GM21390 (cell line): ENCODE results near the gene DHPS.
"Not testable (repeated sequence)": the region's sequence is repeated elsewhere in the genome, so short reads cannot be mapped to it uniquely, and the experiment has no call there.

Source experiments
- ATAC-seq: cut with Tn5 transposase; IDR thresholded peaks from one replicate; pipeline ENCODE4 v1.9.1; 2021; ENCODE audit not compliant: unreplicated experiment

DHPS gene

DNA sequence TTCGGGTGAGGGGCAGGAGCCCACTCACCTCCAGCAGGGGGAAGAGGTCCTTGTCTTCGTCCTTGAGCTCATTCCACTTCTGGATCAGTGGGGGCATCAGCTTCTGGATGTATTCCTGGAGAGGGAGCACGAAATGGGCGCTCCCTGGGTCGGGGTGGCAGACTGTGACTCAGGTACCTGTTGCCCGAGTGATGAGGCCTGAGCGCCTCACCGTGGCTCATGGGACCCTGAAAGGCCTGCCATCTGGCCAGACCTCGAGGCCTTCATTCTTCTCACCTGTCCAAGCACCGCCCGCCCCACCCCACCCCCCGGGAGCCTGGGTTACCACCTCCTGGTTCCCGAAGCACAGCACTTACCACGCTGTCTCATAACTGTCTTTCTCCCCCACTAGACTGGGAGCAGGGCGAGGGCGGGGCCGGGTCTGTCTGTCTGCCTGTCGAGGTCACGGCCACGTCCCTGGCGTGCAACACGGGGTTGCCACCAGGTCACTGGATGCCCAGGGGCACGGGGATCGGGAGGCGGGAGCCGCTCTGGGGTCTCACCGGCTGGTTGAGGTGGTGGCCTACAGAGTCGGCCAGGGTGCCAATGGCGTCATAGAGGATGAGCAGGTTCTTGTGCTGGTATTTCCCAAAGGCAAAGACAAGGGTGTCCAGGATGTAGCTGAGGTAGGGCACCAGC is 24.1 kb upstream of the DHPS start:
- ATAC-seq, result no peak

DNA sequence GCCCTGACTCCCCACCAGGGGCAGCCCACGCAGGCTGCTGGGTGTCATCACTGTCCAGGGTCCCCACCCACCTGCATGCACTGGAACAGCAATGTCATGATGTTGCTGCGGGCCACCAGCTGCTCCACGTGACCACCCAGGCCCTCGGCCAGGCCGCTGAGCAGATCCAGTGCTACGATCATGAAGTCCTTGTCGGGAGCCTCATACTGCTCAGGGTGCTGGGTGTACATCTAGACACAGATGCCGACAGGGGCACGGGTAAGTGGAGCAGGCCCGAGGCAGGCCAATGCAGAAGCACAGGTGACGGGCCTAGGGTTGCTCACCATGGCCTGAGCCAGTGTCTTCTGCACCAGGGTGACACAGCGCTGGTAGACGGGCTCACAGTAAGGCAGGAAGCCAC is 23.5 kb upstream of the DHPS start:
- ATAC-seq, result no peak

DNA sequence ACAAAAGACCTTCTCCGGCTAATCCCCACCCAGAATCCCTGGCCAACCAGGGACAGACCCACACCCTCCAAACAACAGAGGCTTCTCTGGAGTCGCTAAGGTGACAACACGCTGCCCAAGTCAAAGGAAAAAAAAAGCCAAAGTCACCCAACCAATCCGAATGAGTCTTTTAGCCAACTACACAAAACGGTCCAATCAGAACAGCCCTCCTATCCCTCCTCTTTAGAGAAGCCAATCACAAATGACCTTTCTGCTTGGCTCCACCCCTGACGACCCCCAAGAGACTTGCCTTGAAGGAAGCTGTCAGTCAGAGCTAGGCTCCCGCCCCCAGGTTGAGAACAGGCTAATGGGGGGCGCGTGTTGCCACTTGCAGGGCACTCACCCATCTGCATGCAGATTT is 21.4 kb upstream of the DHPS start:
- ATAC-seq, result no peak

DNA sequence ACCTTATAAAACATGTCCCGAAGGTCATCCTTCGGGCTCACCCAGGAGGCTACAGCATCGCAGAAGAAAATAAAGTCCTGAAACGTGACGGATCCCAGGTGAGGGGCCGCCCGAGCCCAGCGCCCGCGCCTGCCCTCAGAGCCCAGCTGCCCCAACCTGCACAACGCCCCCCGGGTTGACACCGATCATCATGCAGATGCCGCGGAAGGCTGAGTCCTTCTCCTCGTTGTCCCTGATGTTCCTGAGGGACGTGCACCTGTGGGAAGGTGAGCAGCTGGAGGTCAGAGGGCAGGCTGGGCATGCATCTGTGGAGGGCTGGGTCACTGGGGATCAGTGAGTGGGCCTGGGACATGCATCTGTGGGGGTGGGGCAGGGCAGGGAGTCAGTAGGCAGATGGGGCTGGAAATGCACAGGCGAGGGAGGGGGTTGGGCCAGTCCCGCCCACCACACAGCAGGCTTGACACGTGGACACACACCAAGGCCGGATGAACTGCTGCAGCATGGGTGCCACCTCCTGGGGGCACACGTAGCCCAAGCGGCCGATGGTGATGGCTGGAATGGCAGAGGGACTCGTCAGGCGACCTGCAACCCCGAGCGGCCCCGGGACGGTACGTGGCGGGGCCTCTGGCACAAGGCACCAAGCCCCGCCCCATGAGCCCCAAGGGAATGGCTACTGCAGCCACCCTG is 20.1 kb upstream of the DHPS start:
- no peak for ATAC-seq

DNA sequence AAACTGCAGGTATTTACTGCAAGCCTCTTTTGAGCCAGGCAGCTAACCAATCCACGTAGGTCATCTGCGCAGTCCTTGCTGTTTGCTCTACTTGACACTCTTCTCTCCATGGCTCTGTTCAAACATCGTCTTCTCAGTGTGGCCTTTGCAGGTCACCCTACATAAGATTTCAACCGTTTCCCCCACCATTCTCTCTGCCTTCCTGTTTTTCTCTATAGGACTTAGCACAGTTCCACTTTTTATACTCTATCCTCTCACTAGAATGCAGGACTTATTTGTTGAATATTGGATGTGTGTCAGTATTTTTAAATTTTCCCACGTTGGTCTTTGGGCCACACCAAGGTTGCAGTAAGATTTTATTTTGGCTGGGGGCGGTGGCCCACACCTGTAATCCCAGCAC is 16.5 kb upstream of the DHPS start:
- ATAC-seq, result no peak

DNA sequence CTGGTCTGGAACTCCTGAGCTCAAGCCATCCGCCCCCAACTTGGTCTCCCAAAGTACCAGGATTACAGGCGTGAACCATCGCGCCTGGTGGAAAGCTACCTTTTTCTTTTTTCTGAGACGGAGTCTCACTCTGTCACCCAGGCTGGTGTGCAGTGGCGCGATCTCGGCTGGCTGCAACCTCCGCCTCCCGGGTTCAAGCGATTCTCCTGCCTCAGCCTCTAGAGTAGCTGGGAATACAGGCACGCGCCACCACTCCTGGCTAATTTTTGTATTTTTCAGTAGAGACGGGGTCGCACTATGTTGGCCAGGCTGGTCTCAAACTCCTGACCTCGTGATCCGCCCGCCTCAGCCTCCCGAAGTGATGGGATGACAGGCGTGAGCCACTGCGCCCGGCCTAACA is 15.7 kb upstream of the DHPS start:
- not testable (repeated sequence) for ATAC-seq

DNA sequence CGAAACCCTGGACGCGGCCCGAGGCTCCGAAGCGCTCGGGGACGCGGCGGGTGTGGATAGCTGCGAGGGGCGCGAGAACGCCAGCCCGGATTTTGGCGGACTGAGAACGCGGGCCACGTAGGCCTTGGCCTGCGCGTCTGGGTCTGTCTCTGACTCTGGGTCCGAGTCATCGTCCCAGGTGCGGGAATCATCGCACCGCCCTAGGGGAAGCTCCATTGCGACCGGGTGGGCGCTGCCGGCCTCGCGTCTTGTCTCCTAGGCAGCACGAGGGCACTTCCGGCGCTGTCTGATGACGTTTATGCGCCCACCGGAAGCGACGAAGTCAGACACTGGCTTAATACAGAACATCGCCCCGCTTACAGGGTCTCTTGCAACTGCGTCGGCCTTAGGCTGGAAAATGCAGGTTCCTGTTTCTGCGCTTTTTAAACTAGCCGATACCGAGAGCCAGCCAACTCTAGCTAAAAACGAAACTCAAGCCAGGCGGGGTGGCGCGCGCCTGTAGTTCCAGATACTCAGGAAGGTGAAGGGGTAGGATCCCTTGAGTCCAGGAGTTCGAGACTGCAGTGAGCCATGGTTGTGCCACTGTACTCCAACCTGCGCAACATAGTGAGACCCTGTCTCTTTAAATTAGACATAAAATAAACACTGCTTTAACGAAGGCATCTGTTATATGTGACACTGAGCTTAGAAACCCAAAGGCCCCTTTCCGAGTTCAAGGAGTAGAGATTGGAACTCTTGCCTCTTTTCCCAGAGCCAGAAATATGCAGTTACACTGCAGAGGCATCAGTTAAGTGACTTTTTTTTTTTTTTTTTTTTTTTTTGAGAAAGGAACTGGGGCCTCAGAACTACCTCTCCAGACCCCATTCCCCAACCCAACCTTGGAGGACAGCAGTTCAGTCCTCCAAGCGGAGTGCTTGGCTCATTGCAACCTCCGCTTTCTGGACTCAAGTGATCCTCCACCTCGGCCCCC is 15.0 kb upstream of the DHPS start, which contains the start of gene FBXW9:
Gene FBXW9 (minus strand): TSS at position 266 of the 970 bp plus-strand sequence. CDS start 50 bp downstream, at position 216.
- peak; percentile 75 for ATAC-seq

DNA sequence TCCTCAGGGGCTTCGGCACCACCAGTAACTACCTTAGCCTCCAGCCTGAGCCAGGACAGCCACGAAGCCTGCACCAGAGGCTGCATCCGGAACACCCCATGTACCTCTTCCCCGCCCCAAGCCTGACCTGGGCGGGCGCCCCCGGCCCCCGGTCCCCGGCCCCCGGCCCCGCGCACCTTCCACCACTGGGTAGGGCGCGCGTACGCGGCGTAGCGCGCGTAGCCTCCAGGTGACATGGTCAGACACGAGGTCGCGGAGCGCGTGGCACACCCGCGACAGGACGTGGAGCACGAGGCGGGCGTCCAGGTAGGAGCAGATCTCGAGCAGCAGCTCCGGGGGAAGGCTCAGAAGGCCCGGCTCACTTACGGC is 14.3 kb upstream of the DHPS start:
- ATAC-seq, result peak; percentile 24

DNA sequence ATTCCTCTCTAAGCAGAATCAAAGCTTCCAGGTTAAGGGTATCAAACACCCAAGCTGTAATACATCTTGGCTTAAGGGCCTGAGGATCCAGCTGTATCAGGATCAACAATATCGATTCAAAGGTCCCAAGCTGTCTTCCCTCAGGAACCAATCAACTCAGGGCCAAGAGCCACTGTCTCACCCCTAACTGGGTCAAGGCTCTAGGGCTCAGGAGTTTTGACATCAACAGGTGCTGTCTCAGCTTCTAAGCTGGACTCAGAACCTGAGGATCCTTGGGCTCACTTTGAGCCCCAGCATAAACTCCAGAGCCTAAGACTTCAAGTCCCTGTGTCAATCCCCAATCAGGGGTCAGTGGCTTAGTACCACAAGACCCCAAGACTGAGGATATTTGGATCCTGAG is 13.8 kb upstream of the DHPS start:
- no peak for ATAC-seq

DNA sequence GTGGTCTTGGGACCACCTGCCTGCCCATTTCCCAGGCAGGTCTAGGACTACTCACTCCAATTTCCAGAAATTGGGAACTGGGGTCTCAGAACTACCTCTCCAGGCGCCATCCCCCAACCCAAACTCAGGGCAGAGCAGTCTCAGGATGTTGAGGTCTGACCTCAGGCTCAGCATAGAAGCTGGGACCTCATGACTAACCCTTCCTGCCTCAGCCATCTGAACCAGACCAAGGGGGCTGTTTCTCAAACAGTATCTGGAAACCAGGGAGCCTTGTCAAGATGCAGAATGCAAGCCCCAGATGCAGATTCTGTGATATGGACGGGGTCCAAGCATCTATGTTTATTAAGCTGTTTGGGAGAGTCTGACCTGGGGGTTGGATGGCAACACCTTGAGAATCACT is 13.4 kb upstream of the DHPS start:
- no peak for ATAC-seq

DNA sequence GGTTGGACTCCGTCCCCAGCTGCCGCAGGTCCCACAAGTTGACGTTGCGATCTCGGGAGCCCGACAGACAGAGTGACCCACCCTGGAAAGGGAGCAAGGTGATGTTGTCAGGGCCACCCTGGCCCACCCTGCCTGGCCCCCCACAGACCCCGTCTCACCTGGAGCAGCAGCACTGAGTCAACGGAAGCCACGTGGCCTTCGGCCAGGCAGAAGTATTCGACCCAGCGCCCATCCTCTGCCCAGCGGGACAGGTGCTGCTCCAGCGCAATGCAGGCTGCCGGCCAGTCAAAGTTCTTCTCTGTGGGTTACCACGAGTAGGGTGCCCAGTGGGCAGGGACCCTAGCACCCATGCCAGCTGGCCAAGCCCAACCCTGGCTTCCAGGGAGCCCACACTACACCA is 13.0 kb upstream of the DHPS start:
- ATAC-seq, result no peak

DNA sequence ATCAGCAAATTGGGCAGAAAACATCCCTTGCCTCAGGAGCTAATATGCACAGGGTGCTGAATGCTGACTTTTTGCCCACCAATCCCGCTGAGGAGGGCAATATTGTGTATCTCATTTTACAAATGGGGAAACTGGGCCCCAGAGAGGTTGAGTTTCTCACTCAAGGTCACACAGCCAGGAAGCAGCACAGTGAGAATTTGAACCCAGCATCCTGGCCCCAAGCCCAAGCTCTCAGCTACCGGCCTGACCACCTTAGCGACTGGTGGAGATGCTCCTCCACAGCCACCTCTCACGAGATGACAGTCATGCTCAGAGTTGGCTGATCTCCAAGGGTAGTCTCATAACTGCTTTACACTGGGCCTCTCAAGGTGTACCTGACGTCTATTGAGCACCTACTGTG is 11.3 kb upstream of the DHPS start:
- ATAC-seq, result no peak

DNA sequence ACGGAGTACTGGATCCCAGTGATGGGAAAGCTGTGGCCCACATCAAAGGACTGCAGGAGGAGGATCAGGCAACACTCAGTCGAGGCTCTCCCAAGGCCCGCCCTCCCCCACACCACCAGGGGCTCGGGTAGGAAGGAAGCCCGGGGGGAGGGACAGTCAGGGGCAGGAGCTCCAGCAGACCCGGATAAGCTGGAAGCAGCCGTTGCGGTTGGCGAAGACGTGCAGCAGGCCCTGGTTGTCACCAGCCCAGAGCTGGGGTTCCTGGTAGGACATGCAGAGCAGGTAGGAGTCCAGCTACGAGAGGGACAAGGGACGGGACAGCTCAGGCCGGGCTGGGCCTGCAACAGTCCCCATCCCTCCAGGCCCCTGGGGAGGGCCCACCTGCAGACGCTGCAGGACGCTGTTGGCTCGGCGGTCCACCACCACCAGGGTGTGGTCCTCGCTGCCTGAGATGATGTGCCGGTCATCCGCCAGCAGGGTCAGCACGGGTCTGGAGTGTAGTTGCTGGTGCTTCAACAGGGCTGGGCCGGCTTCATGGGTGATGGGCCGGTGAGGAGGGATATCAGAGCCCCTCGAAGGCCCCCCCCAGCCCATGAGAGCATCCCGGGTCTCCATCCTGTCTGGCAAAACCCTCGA is 8.0 kb upstream of the DHPS start:
- no peak for ATAC-seq

DNA sequence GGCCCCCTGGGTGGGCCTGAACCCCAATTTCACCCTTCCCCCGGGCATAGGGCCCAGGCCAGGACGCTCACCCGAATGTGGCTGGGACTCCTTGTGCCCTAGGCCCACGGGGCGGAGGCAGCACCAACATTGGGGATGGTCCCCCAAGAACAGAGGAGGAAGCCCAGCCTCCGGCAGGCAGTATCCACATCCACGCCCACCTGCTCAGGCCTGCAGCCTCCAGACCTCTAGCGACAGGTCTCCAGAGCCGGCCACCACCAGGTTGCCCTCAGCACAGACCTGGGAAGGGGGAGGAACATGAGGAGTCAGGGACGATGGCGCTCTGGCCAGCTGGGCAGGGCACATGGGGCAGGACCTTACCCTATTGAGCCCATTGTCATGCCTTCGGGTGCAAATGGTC is 7.3 kb upstream of the DHPS start:
- ATAC-seq, result no peak

DNA sequence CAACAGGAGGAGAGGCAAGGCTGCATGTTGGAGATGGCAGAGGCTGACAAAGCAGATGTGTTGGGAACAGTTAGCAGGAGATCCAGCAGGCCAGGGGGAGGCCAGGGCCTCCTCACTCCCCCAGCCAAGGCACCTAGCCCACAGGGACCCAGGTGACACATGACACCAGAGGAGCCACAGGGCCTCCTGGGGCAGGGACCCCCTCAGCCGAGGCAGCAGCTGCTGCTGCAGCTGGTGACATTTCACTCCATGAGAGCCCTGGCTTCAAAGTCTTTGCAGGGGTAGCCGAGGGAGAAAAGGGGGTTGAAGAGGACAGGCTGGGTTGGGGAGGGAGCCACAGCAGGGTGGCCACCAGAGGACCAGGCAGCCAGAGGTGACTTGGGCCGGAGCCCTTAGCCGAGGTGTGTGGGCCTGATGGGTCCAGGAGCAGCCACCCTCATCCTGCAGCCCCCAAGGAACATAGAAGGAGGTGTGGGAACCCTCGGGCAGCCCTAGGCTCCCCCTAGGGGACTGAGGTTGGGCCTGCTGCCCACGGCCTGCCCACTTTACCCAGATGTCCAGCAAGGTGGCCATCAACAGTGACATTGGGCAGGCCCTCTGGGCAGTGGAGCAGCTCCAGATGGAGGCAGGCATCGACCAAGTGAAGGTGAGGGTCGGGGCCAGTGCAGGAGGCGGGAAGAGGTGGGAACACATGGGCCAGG is 6.0 kb upstream of the DHPS start, which contains the start of gene GNG14:
Gene GNG14 (plus strand): TSS at position 503 of the 701 bp plus-strand sequence. CDS start 51 bp downstream, at position 554.
- ATAC-seq, result no peak

DNA sequence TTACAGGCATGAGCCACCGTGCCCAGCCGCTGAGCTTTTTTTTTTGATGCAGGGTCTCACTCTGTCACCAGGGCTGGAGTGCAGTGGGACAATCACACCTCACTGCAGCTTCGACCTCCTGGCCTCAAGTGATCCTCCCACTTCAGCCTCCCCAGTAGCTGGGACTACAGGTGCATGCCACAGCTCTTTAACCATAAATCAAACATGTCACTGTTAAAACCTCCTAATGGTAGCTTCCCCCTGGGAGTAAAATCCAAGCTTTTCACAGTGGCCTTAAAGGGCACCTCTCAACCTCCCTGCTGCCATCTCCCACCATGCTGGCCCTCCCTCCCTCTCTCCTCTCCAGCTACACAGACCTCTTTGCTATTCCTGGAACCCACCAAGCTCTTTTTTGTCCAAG is 4.2 kb upstream of the DHPS start:
- ATAC-seq, result no peak

DNA sequence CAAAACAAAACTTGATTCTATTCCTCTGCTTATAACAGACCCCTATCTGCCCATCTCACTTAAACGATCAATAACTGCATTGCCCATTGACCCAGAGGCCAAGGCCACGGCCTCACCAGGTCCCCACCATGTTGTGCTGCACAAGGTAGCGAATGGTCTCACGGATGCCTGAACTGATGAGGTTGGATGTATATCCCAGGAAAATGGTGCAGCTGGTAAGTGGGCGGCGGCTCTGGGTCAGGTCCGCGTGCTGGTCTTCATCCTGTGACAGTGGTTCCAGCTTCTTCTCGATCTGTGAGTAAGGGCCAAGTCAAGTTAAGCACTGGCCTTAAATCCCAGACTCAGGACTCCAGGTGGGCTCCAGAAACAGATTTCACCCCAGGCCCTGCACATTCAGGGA is 1.6 kb downstream of the DHPS start:
- ATAC-seq, result no peak

DNA sequence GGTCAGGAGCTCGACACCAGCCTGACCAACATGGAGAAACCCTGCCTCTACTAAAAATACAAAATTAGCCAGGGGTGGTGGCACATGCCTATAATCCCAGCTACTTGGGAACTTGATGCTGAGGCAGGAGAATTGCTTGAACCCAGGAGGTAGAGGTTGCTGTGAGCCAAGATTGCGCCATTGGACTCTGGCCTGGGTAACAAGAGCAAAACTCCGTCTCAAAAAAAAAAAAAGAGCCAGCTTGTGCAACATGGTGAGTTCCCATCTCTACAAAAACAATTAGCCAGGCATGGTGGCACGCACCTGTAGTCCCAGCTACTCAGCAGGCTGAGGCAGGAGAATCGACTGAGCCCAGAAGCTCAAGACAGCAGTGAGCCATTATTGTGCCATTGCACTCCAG is 3.6 kb downstream of the DHPS start:
- ATAC-seq, result not testable (repeated sequence)

DNA sequence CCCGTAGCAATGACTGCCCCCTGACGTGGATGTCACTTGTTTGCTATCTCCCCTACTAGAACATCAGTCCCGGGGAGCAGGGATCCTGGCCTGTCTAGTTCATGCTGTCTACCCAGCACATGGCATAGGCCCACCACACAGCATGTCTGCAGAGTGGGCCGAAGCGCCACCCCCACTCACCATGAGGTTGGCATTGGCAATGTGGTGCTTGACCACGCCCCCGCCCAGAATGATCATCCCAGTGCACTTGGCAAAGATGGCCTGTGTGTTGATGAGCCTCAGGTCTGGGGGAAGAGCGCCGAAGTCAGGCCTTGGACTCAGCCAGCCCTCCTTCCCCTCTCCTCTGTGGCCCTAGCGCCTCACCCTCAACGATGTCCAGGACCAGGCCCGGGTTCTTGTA is 4.8 kb downstream of the DHPS start:
- ATAC-seq, result no peak

DNA sequence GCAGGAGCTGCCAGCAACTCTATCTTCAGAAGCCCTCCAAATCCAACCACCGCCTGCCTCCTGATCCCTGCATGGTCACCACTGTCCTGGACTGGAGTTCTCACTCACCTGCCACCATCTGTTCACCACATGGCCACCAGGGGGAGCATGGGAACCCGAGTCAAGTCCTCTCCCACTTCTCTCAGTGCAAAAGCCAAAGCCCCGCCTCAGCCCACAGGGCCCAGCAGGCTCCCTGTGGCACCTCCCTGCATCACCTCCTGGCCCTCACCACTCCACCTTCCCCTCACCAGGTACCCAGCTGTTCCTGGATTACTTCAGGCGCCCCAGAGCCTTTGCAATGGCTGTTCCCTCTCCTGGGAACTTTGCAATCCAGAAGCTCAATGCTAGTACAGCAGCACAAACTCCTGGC is 5.3 kb downstream of the DHPS start:
- no peak for ATAC-seq

DNA sequence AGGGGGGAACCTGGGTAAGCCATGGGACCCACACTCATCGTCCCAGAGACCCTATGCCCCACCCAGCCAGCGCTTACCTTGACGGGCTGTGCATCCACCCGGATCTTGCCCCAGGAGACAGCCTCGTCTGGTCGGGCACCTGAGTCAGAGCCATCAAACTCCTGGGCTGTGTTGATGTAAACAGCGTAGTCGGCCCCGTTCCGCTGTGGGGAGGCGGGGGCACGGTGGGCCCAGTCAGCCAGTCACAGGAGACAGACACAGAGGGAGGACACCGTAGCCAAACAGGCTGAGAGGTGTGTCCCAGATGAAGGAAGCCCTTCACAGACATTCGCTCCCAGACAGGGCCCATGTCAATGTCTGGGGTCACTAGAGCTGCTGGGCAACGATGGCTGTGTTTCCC is 5.7 kb downstream of the DHPS start:
- no peak for ATAC-seq
